WTC11 (cell line): ENCODE data around the gene C2CD5. TPM values are rescaled to one million over a fixed set of nuclear protein-coding genes. Genes with fewer than 3 reads are reported as not detected.

Source experiments
- ATAC-seq: fragments of 200-7000 bp; cut with Tn5 transposase; 2 replicates; pipeline ENCODE4 v1.10.0; 2021; ENCODE audit warnings: mild to moderate bottlenecking, moderate library complexity
- CTCF ChIA-PET: fragments of 300-600 bp; sonication (Branson Sonifier 250); formaldehyde crosslinking; loops from one replicate; lab custom pipeline; 2021; ENCODE audit warnings: antibody characterized with exemption; lab: Charles Lee
- POLR2A ChIA-PET: fragments of 350-600 bp; sonication (Branson Sonifier 250); formaldehyde crosslinking; loops from one replicate; lab custom pipeline; 2021; ENCODE audit warnings: antibody characterized with exemption; lab: Charles Lee
- DNase-seq: peaks from one replicate; pipeline ENCODE4 v3.0.0; 2021; ENCODE audit warnings: low spot score
- H3K27ac Mint-ChIP-seq: 2 replicates; pipeline ENCODE4 v1.8.0; 2021; ENCODE audit warnings: mixed read lengths
- H3K27me3 Mint-ChIP-seq: 2 replicates; pipeline ENCODE4 v1.8.0; 2021; ENCODE audit warnings: low read depth, mild to moderate bottlenecking, moderate library complexity, mixed read lengths
- H3K36me3 Mint-ChIP-seq: 2 replicates; pipeline ENCODE4 v1.8.0; 2021; ENCODE audit warnings: mixed read lengths
- H3K4me1 Mint-ChIP-seq: 2 replicates; pipeline ENCODE4 v1.8.0; 2022; ENCODE audit warnings: mixed read lengths
- H3K4me3 Mint-ChIP-seq: 2 replicates; pipeline ENCODE4 v1.8.0; 2021; ENCODE audit warnings: mild to moderate bottlenecking, moderate library complexity, mixed read lengths
- H3K9me3 Mint-ChIP-seq: 2 replicates; pipeline ENCODE4 v1.8.0; 2021; ENCODE audit warnings: mixed read lengths
- ATF1 ChIP-seq: sonication (generic); formaldehyde crosslinking; IDR thresholded peaks from 2 replicates; pipeline ENCODE4 v1.8.1; 2023; ENCODE audit warnings: mild to moderate bottlenecking, moderate library complexity, missing genetic modification reagents
- CBFB ChIP-seq: sonication (generic); formaldehyde crosslinking; IDR thresholded peaks from 2 replicates; pipeline ENCODE4 v1.8.1; 2022; ENCODE audit warnings: mild to moderate bottlenecking, low read depth, missing genetic modification reagents
- EMX1 ChIP-seq: fragments of 250-450 bp; sonication (Bioruptor Pico); IDR thresholded peaks from 2 replicates; pipeline ENCODE4 v1.8.0; 2021; ENCODE audit warnings: mild to moderate bottlenecking
- ESRRA ChIP-seq: sonication (generic); formaldehyde crosslinking; IDR thresholded peaks from 2 replicates; pipeline ENCODE4 v1.8.1; 2022; ENCODE audit warnings: mild to moderate bottlenecking, missing genetic modification reagents, borderline replicate concordance
- JAZF1 ChIP-seq: fragments of 250-450 bp; sonication (Bioruptor Pico); IDR thresholded peaks from 2 replicates; pipeline ENCODE4 v1.9.0; 2021; ENCODE audit warnings: moderate library complexity, mild to moderate bottlenecking, inconsistent platforms
- JUN ChIP-seq: sonication (generic); formaldehyde crosslinking; IDR thresholded peaks from 2 replicates; pipeline ENCODE4 v1.8.0; 2023; ENCODE audit warnings: mild to moderate bottlenecking, missing genetic modification reagents
- KAT7 ChIP-seq: sonication (generic); formaldehyde crosslinking; IDR thresholded peaks from 2 replicates; pipeline ENCODE4 v1.8.1; 2023; ENCODE audit warnings: missing genetic modification reagents, mild to moderate bottlenecking, borderline replicate concordance
- MXD4 ChIP-seq: fragments of 250-450 bp; sonication (Bioruptor Pico); IDR thresholded peaks from 2 replicates; pipeline ENCODE4 v1.8.0; 2021; ENCODE audit warnings: mild to moderate bottlenecking, moderate library complexity, borderline replicate concordance
- NFATC4 ChIP-seq: fragments of 250-450 bp; sonication (Bioruptor Pico); IDR thresholded peaks from 2 replicates; pipeline ENCODE4 v1.9.0; 2021; ENCODE audit warnings: mild to moderate bottlenecking
- NFE2L1 ChIP-seq: sonication (generic); formaldehyde crosslinking; IDR thresholded peaks from 2 replicates; pipeline ENCODE4 v1.8.1; 2023; ENCODE audit warnings: missing genetic modification reagents
- RELA ChIP-seq: sonication (generic); formaldehyde crosslinking; IDR thresholded peaks from 2 replicates; pipeline ENCODE4 v1.8.1; 2022; ENCODE audit warnings: missing genetic modification reagents, mild to moderate bottlenecking, borderline replicate concordance
- SMAD4 ChIP-seq: sonication (generic); formaldehyde crosslinking; IDR thresholded peaks from 2 replicates; pipeline ENCODE4 v1.8.0; 2022; ENCODE audit warnings: mild to moderate bottlenecking, missing genetic modification reagents
- TCF7 ChIP-seq: sonication (generic); formaldehyde crosslinking; IDR thresholded peaks from 2 replicates; pipeline ENCODE4 v1.8.0; 2022; ENCODE audit warnings: mild to moderate bottlenecking, low read depth, missing genetic modification reagents, moderate library complexity
- TEAD4 ChIP-seq: sonication (generic); formaldehyde crosslinking; IDR thresholded peaks from 2 replicates; pipeline ENCODE4 v1.8.0; 2022; ENCODE audit warnings: mild to moderate bottlenecking, missing genetic modification reagents
- TP53 ChIP-seq: sonication (generic); formaldehyde crosslinking; IDR thresholded peaks from 2 replicates; pipeline ENCODE4 v1.8.1; 2023; ENCODE audit warnings: mild to moderate bottlenecking, missing genetic modification reagents
- ZBTB21 ChIP-seq: sonication (generic); formaldehyde crosslinking; IDR thresholded peaks from 2 replicates; pipeline ENCODE4 v1.8.1; 2023; ENCODE audit warnings: mild to moderate bottlenecking, missing genetic modification reagents, borderline replicate concordance
- ZNF138 ChIP-seq: sonication (generic); formaldehyde crosslinking; conservative IDR thresholded peaks from 2 replicates; pipeline ENCODE4 v1.8.1; 2022; ENCODE audit warnings: mild to moderate bottlenecking, moderate library complexity, missing genetic modification reagents
- ZNF219 ChIP-seq: sonication (generic); formaldehyde crosslinking; IDR thresholded peaks from 2 replicates; pipeline ENCODE4 v1.8.0; 2023; ENCODE audit warnings: missing genetic modification reagents, mild to moderate bottlenecking, borderline replicate concordance
- ZNF232 ChIP-seq: sonication (generic); formaldehyde crosslinking; IDR thresholded peaks from 2 replicates; pipeline ENCODE4 v1.8.0; 2022; ENCODE audit warnings: mild to moderate bottlenecking, missing genetic modification reagents
- ZNF416 ChIP-seq: fragments of 250-450 bp; sonication (Bioruptor Pico); IDR thresholded peaks from 2 replicates; pipeline ENCODE4 v1.9.0; 2021; ENCODE audit warnings: mild to moderate bottlenecking, inconsistent platforms
- ZNF423 ChIP-seq: fragments of 250-450 bp; sonication (Bioruptor Pico); IDR thresholded peaks from 2 replicates; pipeline ENCODE4 v2.1.2; 2022; ENCODE audit warnings: mild to moderate bottlenecking, moderate library complexity
- total RNA-seq: library from RNA; stranded (reverse); gene quantifications from 3 replicates; pipeline ENCODE4 v1.2.3, GENCODE V29; 2021
- TF ChIP-seq, protein P1 (sequence below): sonication (generic); formaldehyde crosslinking; IDR thresholded peaks from 2 replicates; pipeline ENCODE4 v1.8.1; 2023; ENCODE audit warnings: mild to moderate bottlenecking, missing genetic modification reagents, moderate library complexity
- TF ChIP-seq, protein P2 (sequence below): fragments of 250-450 bp; sonication (Bioruptor Pico); IDR thresholded peaks from 2 replicates; pipeline ENCODE4 v1.9.0; 2021; ENCODE audit warnings: mild to moderate bottlenecking
- TF ChIP-seq, protein P3 (sequence below): sonication (generic); formaldehyde crosslinking; IDR thresholded peaks from 2 replicates; pipeline ENCODE4 v1.8.0; 2022; ENCODE audit warnings: mild to moderate bottlenecking, missing genetic modification reagents
- TF ChIP-seq, protein P4 (sequence below): sonication (generic); formaldehyde crosslinking; IDR thresholded peaks from 2 replicates; pipeline ENCODE4 v1.8.1; 2022; ENCODE audit warnings: low read depth, missing genetic modification reagents, borderline replicate concordance
- TF ChIP-seq, protein P5 (sequence below): sonication (generic); formaldehyde crosslinking; IDR thresholded peaks from 2 replicates; pipeline ENCODE4 v1.8.0; 2022; ENCODE audit warnings: mild to moderate bottlenecking, missing genetic modification reagents
- TF ChIP-seq, protein P6 (sequence below): fragments of 250-450 bp; sonication (Bioruptor Pico); conservative IDR thresholded peaks from 2 replicates; pipeline ENCODE4 v1.9.0; 2021; ENCODE audit warnings: mild to moderate bottlenecking
- TF ChIP-seq, protein P7 (sequence below): sonication (generic); formaldehyde crosslinking; IDR thresholded peaks from 2 replicates; pipeline ENCODE4 v1.8.1; 2023; ENCODE audit warnings: mild to moderate bottlenecking, missing genetic modification reagents, moderate library complexity

C2CD5 gene
- total RNA-seq, 1 experiment from 2014 or later = 48.1 TPM

DNA sequence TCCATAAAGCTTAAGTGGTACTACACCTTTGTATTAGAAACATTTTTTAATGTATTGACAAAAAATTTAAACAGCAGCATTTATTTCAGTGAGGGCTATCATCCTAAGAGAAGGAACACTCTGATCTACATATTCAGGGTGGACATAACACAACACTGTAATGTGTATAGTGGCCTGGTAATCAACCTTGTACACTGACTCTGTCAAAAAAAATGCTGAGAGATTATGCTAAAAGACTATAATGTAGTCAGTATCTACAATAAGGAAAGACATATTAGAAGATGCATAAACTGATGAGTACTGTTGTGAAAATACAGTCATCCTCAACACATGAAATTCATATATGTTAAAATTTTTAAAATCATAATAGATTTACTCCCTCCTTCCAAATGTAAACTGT is 68.2 kb downstream of the C2CD5 start:
- DNase-seq = no peak
- ChIA-PET POLR2A (no interaction called here), CTCF (interaction anchor here (1.4 kb wide), 1 partner anchor 16 kb away, joined by 3 read pairs; no protein-coding TSS in a partner anchor)
- Mint-ChIP-seq H3K27ac (no peak overlapping the region), H3K4me3 (no peak overlapping the region), H3K36me3 (0 out of 2 replicates have a peak, but pooled peaks cover 6% of the 10 kb centered on the region), H3K4me1 (no peaks in the 10 kb centered on the region), H3K9me3 (no peaks in the 10 kb centered on the region), H3K27me3 (no peaks in the 10 kb centered on the region)
- no peak for ATAC-seq
- TF ChIP-seq ESRRA (CRISPR knock-in tag) (no peak), TP53 (CRISPR knock-in tag) (no peak), ZNF138 (CRISPR knock-in tag) (no peak), TCF7 (CRISPR knock-in tag) (no peak), TEAD4 (CRISPR knock-in tag) (no peak), ZNF232 (CRISPR knock-in tag) (no peak), ZNF219 (CRISPR knock-in tag) (no peak), ZNF423 (CRISPR knock-in tag) (no peak), ATF1 (CRISPR knock-in tag) (no peak), ZNF416 (CRISPR knock-in tag) (no peak), ZBTB21 (CRISPR knock-in tag) (no peak), RELA (no peak), JUN (CRISPR knock-in tag) (no peak)
- TF ChIP-seq, protein P1, sequence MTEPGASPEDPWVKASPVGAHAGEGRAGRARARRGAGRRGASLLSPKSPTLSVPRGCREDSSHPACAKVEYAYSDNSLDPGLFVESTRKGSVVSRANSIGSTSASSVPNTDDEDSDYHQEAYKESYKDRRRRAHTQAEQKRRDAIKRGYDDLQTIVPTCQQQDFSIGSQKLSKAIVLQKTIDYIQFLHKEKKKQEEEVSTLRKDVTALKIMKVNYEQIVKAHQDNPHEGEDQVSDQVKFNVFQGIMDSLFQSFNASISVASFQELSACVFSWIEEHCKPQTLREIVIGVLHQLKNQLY = no peak
- TF ChIP-seq, protein P2, sequence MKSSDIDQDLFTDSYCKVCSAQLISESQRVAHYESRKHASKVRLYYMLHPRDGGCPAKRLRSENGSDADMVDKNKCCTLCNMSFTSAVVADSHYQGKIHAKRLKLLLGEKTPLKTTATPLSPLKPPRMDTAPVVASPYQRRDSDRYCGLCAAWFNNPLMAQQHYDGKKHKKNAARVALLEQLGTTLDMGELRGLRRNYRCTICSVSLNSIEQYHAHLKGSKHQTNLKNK (CRISPR knock-in tag) = no peak
- TF ChIP-seq, protein P3, sequence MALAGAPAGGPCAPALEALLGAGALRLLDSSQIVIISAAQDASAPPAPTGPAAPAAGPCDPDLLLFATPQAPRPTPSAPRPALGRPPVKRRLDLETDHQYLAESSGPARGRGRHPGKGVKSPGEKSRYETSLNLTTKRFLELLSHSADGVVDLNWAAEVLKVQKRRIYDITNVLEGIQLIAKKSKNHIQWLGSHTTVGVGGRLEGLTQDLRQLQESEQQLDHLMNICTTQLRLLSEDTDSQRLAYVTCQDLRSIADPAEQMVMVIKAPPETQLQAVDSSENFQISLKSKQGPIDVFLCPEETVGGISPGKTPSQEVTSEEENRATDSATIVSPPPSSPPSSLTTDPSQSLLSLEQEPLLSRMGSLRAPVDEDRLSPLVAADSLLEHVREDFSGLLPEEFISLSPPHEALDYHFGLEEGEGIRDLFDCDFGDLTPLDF (CRISPR knock-in tag) = no peak
- TF ChIP-seq, protein P4, sequence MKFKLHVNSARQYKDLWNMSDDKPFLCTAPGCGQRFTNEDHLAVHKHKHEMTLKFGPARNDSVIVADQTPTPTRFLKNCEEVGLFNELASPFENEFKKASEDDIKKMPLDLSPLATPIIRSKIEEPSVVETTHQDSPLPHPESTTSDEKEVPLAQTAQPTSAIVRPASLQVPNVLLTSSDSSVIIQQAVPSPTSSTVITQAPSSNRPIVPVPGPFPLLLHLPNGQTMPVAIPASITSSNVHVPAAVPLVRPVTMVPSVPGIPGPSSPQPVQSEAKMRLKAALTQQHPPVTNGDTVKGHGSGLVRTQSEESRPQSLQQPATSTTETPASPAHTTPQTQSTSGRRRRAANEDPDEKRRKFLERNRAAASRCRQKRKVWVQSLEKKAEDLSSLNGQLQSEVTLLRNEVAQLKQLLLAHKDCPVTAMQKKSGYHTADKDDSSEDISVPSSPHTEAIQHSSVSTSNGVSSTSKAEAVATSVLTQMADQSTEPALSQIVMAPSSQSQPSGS (CRISPR knock-in tag) = no peak

DNA sequence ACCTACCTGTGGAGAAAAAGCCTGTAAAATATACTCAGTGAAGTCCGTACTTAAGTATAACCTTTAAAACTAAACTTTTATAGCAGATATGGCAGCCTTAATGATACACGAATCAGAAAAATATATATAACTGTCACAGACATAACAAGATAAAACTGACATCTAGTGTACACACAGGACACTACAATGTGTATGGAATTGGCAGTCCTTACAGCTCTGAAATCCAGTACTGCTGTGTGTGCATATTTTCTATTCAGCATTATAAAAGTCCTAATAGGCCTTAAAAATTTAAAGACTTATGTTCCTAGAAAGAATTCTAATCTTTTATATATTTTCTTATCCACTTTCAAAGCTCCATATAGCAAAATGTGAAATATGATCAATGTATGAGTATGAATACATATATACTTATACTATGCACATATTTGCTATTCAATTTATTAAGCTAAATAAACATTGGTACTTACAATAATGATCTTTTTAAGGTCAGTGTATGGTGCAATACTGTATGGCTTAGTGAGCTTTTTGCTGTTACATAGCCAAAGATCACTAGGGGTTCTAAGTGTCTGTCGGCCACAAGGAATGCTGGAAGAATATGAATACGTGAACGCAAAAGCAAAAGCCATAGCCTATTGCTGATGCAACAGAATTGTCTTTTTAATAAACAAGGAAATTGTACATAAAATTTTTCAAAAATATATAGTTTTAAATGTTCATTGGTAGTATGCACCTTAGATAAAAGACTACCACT is 69.2 kb downstream of the C2CD5 start:
- Mint-ChIP-seq H3K9me3 (no peaks in the 10 kb centered on the region), H3K4me3 (no peak overlapping the region), H3K4me1 (no peaks in the 10 kb centered on the region), H3K36me3 (peaks cover 8% of the 10 kb centered on the region), H3K27me3 (no peaks in the 10 kb centered on the region), H3K27ac (no peak overlapping the region)
- no peak for DNase-seq
- POLR2A ChIA-PET = no interaction called here
- CTCF ChIA-PET = interaction anchor here (1.4 kb wide), 1 partner anchor 15 kb away, joined by 3 read pairs; no protein-coding TSS in a partner anchor
- no peak for ATAC-seq
- no peak for TF ChIP-seq KAT7 (CRISPR knock-in tag)
- no peak for TF ChIP-seq NFATC4 (CRISPR knock-in tag)
- TF ChIP-seq, protein P5, sequence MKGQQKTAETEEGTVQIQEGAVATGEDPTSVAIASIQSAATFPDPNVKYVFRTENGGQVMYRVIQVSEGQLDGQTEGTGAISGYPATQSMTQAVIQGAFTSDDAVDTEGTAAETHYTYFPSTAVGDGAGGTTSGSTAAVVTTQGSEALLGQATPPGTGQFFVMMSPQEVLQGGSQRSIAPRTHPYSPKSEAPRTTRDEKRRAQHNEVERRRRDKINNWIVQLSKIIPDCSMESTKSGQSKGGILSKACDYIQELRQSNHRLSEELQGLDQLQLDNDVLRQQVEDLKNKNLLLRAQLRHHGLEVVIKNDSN (CRISPR knock-in tag) = no peak
- TF ChIP-seq MXD4 (CRISPR knock-in tag) = no peak
- no peak for TF ChIP-seq CBFB (CRISPR knock-in tag)
- TF ChIP-seq, protein P6, sequence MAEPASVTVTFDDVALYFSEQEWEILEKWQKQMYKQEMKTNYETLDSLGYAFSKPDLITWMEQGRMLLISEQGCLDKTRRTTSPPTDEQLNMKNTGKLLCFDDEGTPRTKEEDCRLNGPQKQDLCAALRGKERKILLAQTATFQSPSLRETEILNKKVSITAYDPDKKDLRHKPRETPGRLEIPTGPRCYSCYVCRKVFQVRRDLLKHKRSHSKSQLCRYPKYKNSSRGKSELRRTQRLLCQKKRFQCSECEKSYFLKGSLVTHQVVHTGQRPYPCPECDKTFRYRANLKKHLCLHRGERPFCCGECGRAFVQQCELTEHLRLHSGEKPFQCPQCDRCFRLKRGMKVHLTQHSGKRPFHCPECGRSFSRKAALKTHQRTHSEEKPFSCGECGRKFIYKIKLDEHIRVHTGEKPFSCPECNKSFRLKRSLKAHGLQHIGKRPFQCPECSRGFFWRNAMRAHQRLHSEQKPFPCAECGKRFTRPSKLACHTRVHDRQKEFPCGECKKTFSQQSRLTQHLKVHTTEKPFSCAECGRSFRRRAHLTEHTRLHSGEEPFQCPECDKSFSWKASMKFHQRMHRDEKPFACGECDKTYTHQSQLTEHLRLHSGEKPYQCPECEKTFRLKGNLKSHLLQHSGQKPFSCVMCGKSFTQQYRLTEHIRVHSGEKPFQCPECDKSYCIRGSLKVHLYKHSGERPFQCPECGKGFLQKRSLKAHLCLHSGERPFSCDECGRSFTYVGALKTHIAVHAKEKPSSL (CRISPR knock-in tag) = no peak
- no peak for TF ChIP-seq TCF7 (CRISPR knock-in tag)
- TF ChIP-seq NFE2L1 = no peak
- TF ChIP-seq JAZF1 (CRISPR knock-in tag) = no peak
- no peak for TF ChIP-seq EMX1 (CRISPR knock-in tag)
- TF ChIP-seq SMAD4 (CRISPR knock-in tag) = no peak
- TF ChIP-seq, protein P7, sequence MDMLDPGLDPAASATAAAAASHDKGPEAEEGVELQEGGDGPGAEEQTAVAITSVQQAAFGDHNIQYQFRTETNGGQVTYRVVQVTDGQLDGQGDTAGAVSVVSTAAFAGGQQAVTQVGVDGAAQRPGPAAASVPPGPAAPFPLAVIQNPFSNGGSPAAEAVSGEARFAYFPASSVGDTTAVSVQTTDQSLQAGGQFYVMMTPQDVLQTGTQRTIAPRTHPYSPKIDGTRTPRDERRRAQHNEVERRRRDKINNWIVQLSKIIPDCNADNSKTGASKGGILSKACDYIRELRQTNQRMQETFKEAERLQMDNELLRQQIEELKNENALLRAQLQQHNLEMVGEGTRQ (CRISPR knock-in tag) = no peak
